NCI-H345 treated with DMSO at 0.1 percent for 48 hours (cell line): ENCODE data around the gene CEP162.
"Not testable (repeated sequence)": the region's sequence is repeated elsewhere in the genome, so short reads cannot be mapped to it uniquely, and the experiment has no call there.

Source experiments
- DNase-seq: peaks from one replicate; lab custom pipeline; 2025; ENCODE audit not compliant: unreplicated experiment; lab: John Stamatoyannopoulos, UW

The CEP162 gene

GRCh38 chr6:84243240-84243639 lies 15.8 kb upstream of the CEP162 start:
- no peak for DNase-seq

GRCh38 chr6:84242265-84242664 lies 14.8 kb upstream of the CEP162 start:
- DNase-seq, result no peak

GRCh38 chr6:84228198-84228543 lies 728 bp upstream of the CEP162 start:
- DNase-seq, result no peak

GRCh38 chr6:84227044-84227433 lies 404 bp downstream of the CEP162 start:
- no peak for DNase-seq

GRCh38 chr6:84224251-84224650 lies 3.2 kb downstream of the CEP162 start:
- no peak for DNase-seq

- not testable (repeated sequence) for DNase-seq
These were observed 3.8 kb downstream of the CEP162 start for GRCh38 chr6:84223608-84224007.

- DNase-seq, result no peak
These were observed 5.0 kb downstream of the CEP162 start for GRCh38 chr6:84222426-84222825.

- DNase-seq, result no peak
These were observed 6.5 kb downstream of the CEP162 start for GRCh38 chr6:84220809-84221409.

- DNase-seq, result no peak
These were observed 9.4 kb downstream of the CEP162 start for GRCh38 chr6:84218091-84218490.

- DNase-seq, result no peak
These were observed 14.2 kb downstream of the CEP162 start for GRCh38 chr6:84213217-84213616.

GRCh38 chr6:84204011-84204410 lies 23.4 kb downstream of the CEP162 start:
- no peak for DNase-seq

GRCh38 chr6:84199987-84200386 lies 27.5 kb downstream of the CEP162 start:
- DNase-seq, result not testable (repeated sequence)

GRCh38 chr6:84197708-84198107 lies 29.7 kb downstream of the CEP162 start:
- no peak for DNase-seq

- no peak for DNase-seq
These were observed 34.2 kb downstream of the CEP162 start for GRCh38 chr6:84193114-84193708.

GRCh38 chr6:84191802-84192201 lies 35.6 kb downstream of the CEP162 start:
- DNase-seq, result no peak

GRCh38 chr6:84189356-84189755 lies 38.1 kb downstream of the CEP162 start:
- not testable (repeated sequence) for DNase-seq

GRCh38 chr6:84183430-84183829 lies 44.0 kb downstream of the CEP162 start:
- DNase-seq, result no peak

- no peak for DNase-seq
These were observed 45.4 kb downstream of the CEP162 start for GRCh38 chr6:84182001-84182400.

GRCh38 chr6:84177241-84177640 lies 50.2 kb downstream of the CEP162 start:
- DNase-seq, result no peak

- no peak for DNase-seq
These were observed 54.9 kb downstream of the CEP162 start for GRCh38 chr6:84172574-84172973.

GRCh38 chr6:84172080-84172479 lies 55.4 kb downstream of the CEP162 start:
- no peak for DNase-seq

GRCh38 chr6:84167457-84167856 lies 60.0 kb downstream of the CEP162 start:
- no peak for DNase-seq

GRCh38 chr6:84166395-84166794 lies 61.0 kb downstream of the CEP162 start:
- DNase-seq, result peak; percentile 28
